ENCODE measurements around the gene RIPPLY1.

RIPPLY1 gene

DNA sequence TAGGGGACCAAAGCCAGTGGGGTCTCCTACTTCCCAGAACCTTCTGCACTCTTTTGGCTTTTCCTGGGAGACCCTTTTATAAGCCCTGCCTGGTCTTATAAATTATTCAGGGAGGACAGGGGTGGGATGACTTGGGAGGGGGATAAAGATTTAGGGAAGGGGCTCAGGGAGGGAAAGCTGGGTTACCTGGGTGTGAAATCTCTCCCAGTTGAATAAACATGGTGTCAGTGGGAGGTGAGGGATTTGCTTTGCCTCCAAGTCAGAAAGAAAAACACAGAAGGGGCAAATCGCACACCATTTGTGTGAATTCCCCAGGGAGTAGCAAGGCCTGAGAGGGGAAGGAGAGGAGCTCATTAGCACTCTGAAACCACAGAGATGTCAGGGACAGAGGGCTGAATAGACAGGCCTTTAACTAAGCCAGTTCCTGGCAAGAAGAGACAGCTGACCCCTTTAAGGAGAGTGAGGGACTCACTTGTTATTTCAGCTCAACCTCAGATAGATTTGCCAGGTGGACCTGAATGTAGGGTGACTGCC lies at the start of gene RIPPLY1:
RIPPLY1 (minus strand) TSS at position 51 of the 534 bp plus-strand sequence. CDS start 54 bp downstream, outside the sequence.
- DNase-seq (ENCODE audit: low read depth): no peak

- no peak for DNase-seq (ENCODE audit: low read depth)
Observed at GRCh38 chrX:106952538-106952937, 49.4 kb upstream of the RIPPLY1 start.

DNA sequence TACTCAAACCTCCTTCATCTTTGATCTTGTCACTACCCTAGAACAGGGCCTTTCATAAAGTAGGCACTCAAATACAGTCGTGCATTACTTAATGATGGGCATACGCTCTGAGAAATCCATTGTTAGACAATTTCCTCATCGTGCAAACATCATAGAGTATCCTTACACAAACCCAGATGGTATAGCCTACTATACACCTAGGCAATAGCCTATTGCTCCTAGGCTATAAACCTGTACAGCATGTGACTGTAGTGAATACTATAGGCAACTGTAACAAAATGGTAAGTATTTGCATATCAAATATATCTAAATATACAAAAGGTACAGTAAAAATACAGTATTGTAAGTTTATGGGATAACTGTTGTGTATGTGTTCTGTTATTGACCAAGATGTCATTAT lies 48.9 kb upstream of the RIPPLY1 start:
- DNase-seq (ENCODE audit: low read depth): no peak

- DNase-seq (ENCODE audit: low read depth): no peak
Observed at GRCh38 chrX:106951230-106951629, 48.1 kb upstream of the RIPPLY1 start.

DNA sequence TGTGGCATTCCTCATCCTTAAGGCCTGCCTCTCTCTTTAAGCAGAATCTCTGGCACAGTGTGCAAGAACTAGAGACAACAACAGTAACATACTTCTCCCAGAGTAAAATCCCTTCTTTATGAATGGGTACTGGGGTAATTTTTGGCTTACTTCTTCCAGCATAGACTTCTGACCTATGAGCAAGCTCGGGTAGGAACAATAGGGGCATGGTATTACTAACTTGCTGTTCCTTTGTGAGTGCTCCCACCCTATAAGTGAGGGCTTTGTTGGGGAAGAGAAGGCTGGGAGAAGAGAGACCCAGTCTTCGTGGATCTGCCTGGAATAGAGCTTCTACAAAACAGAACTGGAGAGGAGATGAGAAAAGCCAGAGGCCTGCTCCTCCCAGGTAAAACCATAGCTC lies 47.2 kb upstream of the RIPPLY1 start:
- no peak for DNase-seq (ENCODE audit: low read depth)

DNA sequence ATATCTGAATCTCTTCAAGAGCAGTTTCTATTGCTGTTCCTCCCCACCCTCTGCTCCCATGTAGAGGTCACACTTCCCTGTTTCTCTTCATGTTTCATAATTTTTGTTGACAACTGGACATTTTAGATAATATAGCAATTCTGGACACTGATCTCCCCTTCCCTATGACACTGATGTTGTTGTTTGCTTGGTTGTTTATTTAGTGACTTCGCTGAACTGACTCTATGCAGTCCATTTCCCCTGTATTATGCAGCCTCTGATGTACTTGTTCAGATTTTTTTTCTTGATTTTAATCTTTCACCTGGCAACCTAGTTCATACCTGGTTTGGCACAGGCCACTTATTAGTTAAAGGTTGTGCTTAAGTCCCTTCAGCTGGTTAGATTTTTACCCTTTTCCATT lies 46.2 kb upstream of the RIPPLY1 start:
- DNase-seq (ENCODE audit: low read depth): no peak

GRCh38 chrX:106948641-106949040 lies 45.5 kb upstream of the RIPPLY1 start:
- no peak for DNase-seq (ENCODE audit: low read depth)

GRCh38 chrX:106946464-106946863 lies 43.3 kb upstream of the RIPPLY1 start:
- DNase-seq (ENCODE audit: low read depth): no peak

DNA sequence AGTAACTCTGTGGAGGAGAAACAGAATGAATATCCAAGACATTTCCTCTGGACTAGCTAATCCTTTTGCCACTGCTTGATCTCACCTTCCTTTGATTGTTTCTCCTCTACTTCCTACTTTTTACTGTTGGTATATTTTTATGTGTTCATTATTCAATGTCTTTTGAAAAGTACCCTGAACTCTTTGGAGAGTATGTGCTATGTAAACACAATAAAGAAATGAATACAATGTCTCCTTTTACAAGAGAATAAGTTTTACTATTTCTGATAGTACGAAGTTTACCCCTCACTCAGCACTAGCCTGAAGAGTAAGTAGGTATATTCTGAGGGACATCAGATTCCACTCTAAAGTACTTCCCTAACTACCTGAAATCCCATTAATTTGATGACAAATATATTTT lies 36.9 kb upstream of the RIPPLY1 start:
- DNase-seq (ENCODE audit: low read depth): no peak

- DNase-seq (ENCODE audit: low read depth): no peak
Observed at GRCh38 chrX:106939566-106939965, 36.4 kb upstream of the RIPPLY1 start.

DNA sequence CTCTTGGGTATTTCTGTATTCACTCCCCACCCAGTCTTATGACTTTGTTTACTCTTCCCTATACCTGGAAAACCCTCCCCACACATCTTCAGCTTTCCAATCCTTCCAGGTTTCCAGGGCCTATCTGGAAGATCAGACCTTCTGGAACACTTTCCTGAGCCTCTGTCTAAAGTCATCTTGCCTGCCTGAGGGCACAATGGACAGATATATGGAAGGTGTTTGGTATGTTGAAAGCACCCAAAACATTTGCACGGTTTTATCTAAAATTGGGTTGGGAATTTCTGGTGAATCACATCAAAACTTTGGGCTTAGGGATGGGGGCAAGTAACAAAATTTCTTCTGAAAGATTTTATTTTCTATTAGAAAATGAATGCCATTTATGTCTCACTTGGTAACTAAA lies 33.1 kb upstream of the RIPPLY1 start:
- DNase-seq (ENCODE audit: low read depth): no peak

DNA sequence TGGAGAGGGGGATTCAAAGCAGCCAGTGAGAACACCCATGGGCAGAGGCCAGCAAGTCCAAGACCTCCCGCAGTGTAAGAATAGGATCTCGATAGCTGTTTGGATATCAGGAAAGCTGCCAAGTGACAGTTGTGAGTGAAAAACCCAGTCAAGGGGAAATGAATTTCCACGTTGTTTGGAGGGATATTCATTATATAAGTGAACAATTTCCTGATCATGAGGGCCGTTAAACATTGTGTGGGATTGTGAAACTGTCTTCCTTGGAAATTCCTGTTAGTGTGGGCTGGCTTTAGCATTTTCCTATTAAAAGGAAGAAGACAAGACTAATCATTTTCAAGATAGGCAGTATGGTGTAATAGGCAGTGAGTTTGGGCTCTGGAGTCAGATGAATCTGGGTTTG lies 32.0 kb upstream of the RIPPLY1 start:
- no peak for DNase-seq (ENCODE audit: low read depth)

GRCh38 chrX:106933538-106933961 lies 30.4 kb upstream of the RIPPLY1 start:
- DNase-seq (ENCODE audit: low read depth): no peak

GRCh38 chrX:106932960-106933537 lies 29.9 kb upstream of the RIPPLY1 start:
- DNase-seq (ENCODE audit: low read depth): no peak

GRCh38 chrX:106932492-106932923 lies 29.4 kb upstream of the RIPPLY1 start:
- DNase-seq (ENCODE audit: low read depth): no peak

- no peak for DNase-seq (ENCODE audit: low read depth)
Observed at GRCh38 chrX:106931831-106932491, 28.8 kb upstream of the RIPPLY1 start.

DNA sequence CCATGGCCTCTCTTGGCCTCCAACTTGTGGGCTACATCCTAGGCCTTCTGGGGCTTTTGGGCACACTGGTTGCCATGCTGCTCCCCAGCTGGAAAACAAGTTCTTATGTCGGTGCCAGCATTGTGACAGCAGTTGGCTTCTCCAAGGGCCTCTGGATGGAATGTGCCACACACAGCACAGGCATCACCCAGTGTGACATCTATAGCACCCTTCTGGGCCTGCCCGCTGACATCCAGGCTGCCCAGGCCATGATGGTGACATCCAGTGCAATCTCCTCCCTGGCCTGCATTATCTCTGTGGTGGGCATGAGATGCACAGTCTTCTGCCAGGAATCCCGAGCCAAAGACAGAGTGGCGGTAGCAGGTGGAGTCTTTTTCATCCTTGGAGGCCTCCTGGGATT lies 25.1 kb upstream of the RIPPLY1 start:
- DNase-seq (ENCODE audit: low read depth): no peak

GRCh38 chrX:106927700-106928099 lies 24.6 kb upstream of the RIPPLY1 start:
- DNase-seq (ENCODE audit: low read depth): no peak

- no peak for DNase-seq (ENCODE audit: low read depth)
Observed at GRCh38 chrX:106927023-106927422, 23.9 kb upstream of the RIPPLY1 start.

DNA sequence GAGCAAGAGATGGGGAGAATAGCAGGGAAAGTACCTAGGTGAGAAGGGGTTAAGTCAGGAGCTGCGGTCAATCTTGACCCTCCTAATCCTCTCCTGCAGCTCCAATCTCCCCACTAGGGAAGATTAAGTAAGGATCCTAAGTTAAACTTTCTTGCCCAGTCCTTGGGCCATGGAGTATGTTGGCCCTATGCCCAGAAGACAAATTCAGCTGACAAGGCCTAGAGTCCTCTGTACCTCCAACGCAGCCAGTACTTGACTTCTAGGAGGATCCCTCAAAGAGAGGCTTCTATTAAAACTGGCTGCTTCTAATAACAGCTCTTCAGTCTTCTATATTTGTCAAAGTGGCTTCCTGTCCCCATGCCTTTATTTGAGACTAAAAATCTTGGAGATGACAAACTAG lies 18.5 kb upstream of the RIPPLY1 start:
- DNase-seq (ENCODE audit: low read depth): no peak

- DNase-seq (ENCODE audit: low read depth): no peak
Observed at GRCh38 chrX:106919932-106920452, 16.9 kb upstream of the RIPPLY1 start, which contains the start of gene CLDN2. Gene CLDN2, plus strand, starts transcription at chrX:106920402. Its CDS starts 7,827 bp downstream, at chrX:106928229.

DNA sequence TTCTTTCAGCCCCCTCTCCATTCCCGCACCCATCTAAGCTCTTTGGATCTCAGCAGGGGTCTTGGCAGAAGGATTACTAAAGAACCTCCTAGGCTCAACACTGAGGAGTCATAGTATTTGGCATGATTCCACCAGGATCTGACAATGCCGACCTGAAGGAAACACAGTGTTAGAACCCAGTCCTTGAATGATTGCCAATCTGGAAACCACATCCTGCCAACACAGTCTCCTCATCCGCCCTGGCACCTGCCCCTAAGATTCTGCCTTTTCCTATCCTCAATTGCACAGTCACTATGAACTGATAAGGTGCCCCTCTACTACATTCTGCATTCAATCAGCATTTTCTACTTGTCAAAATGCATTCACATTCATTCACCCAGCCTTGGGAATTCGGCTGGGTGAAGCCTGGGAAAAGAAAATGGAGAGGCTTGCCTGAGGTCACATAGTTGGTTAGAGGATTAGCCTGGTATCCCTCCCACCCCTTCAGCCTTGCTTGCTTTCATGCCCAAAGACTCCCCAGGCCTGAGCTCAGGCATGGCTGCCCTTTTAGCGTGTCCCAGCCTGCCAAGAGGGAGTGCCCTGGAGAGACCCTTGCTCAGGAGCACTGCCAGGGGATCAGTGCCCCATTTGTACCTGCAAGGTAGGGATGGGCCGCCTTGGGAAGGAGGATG lies 14.8 kb upstream of the RIPPLY1 start:
- DNase-seq (ENCODE audit: low read depth): no peak

DNA sequence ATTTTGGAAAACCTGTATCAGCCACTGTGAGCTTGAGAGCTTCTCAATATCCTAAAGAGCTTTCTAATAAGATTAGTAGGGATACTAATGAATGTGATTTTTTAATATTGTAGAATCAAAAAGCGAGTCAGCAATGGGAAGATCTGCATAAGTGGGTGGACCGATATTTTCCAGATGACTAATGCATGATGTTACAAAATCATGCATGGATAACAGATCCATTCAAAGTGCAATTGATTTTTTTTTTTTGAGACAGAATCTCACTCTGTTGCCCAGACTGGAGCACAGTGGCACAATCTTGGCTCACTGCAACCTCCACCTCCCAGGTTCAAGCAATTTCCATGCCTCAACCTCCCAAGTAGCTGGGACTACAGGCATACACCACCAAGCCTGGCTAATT lies 9.7 kb upstream of the RIPPLY1 start:
- DNase-seq (ENCODE audit: low read depth): no peak

All from activated gamma-delta T cell treated with anti-CD3 and anti-CD28 coated beads, Interleukin-2, amount 50 U/mL, for 16 hours (primary cell).